Heart right ventricle (tissue), 16 donors: ENCODE data around the gene MAN2B1. TPM values are rescaled to one million over a fixed set of nuclear protein-coding genes. Genes with fewer than 3 reads are reported as not detected.
"Not testable (repeated sequence)": the region's sequence is repeated elsewhere in the genome, so short reads cannot be mapped to it uniquely, and the experiment has no call there.

Source experiments
- ATAC-seq, 8 donors: fragments of 200-7000 bp; cut with Tn5 transposase; one replicate each; pipeline ENCODE4 v1.9.1; 2020; ENCODE audit warnings: mild to moderate bottlenecking in 8 of 8, moderate library complexity in 8 of 8, moderate number of reproducible peaks in 1 of 8
- DNase-seq, 2 donors: peaks; one replicate each; pipeline ENCODE4 v3.0.0-alpha.2; 2020
- H3K27ac ChIP-seq, 10 donors: fragments of 200-600 bp; sonication (generic) in 2 of 10; one replicate each; pipeline versions ENCODE4 v1.5.0 to v1.8.0; 2020 to 2022; ENCODE audit warnings: mild to moderate bottlenecking in 3 of 10
- H3K27me3 ChIP-seq, 7 donors: fragments of 200-600 bp; one replicate each; pipeline ENCODE4 v1.8.0; 2021 to 2022; ENCODE audit warnings: mild to moderate bottlenecking in 2 of 7
- H3K36me3 ChIP-seq, 9 donors: fragments of 200-600 bp; sonication (generic) in 1 of 9; one replicate each; pipeline versions ENCODE4 v1.5.0 to v1.8.0; 2020 to 2022; ENCODE audit warnings: mild to moderate bottlenecking in 2 of 9
- H3K4me1 ChIP-seq, 9 donors: fragments of 200-600 bp; sonication (generic) in 1 of 9; one replicate each; pipeline versions ENCODE4 v1.5.0 to v1.8.0; 2020 to 2022; ENCODE audit warnings: mild to moderate bottlenecking in 4 of 9
- H3K4me3 ChIP-seq, 10 donors: fragments of 200-600 bp; sonication (generic) in 2 of 10; one replicate each; pipeline versions ENCODE4 v1.5.0 to v1.8.0; 2020 to 2022; ENCODE audit warnings: mild to moderate bottlenecking in 7 of 10, moderate library complexity in 2 of 10
- H3K9me3 ChIP-seq, 11 donors: fragments of 200-600 bp in 10 of 11; sonication (generic) in 2 of 11; one replicate each; pipeline versions ENCODE4 v1.5.0 to v1.8.0; 2013 to 2022; ENCODE audit warnings: mild to moderate bottlenecking in 2 of 11, control low read depth in 1 of 11, moderate library complexity in 1 of 11
- CTCF ChIP-seq, 9 donors: fragments of 200-600 bp; sonication (generic) in 2 of 9; IDR thresholded peaks; one replicate each; pipeline versions ENCODE4 v1.5.0 to v1.8.0; 2021 to 2022; ENCODE audit warnings: antibody characterized with exemption in 9 of 9, mild to moderate bottlenecking in 5 of 9, moderate library complexity in 1 of 9
- WGBS, 2 donors: extraction: QIAGEN DNeasy Blood & Tissue Kit; methylation state at CpG; one replicate each; pipeline ENCODE4 v1.1.7; 2013; ENCODE audit warnings: inconsistent platforms in 1 of 2; 5-methylcytosine and 5-hydroxymethylcytosine counted together
- intact Hi-C, 10 donors: fragments of 100-400 bp; cut with DNase I; formaldehyde crosslinking; loops; one replicate each; pipeline versions ENCODE4 v1.11.1 to v1.14.2; 2022
- long read RNA-seq, 3 donors: library from polyadenylated mRNA; unstranded; transcript quantifications; one replicate each; pipeline ENCODE4 v2.0.0, GENCODE V29; 2020 to 2021
- polyA plus RNA-seq, 2 donors: library from polyadenylated mRNA; stranded (reverse); fragments of 200-250 nt; gene quantifications; one replicate each; pipeline ENCODE4 v1.2.3, GENCODE V29; 2013
- total RNA-seq, 10 donors: library from RNA; stranded (reverse); fragmentation: NEBNext Ultra II Directional in 3 of 10; extraction: Animal tissue kit (Norgen Biotek cat#: 25700) in 3 of 10; gene quantifications; one replicate each; pipeline versions ENCODE4 v1.2.1 to v1.2.4, GENCODE V29; 2021 to 2023
- donor health status: Arrhythmogenic right ventricular cardiomyopathy.
- donor health status: ischemic (EF 13 %, LVEDD 7.1; RV severe dilation, severe dysfunction).
- donor health status: healthy with polysubstance abuse.
- donor health status: DM: no; HTN: yes; CAD: no.
- donor health status: DM: no; HTN: no; CAD: no.
- donor health status: ischemic (EF 25% LVEDD 6.9; RV normal size, moderate dysfunction).
- donor health status: ischemic (EF 25% LVEDD 5.7; RV mildly dilated, moderate dysfunction).
- donor health status: healthy.
- donor health status: DM: yes; HTN: yes; CAD: no.
- donor health status: Ischemic cardiomyopathy.
- donor health status: ischemic (EF 35%, LVEDD 5.7; RV mildly dilated, moderate dysfunction).
- donor health status: nonischemic (EF 11% LVEDD 7.7; RV severe dilation, severe dysfunction).
- donor health status: DM: yes; HTN: yes; CAD: no.
- donor health status: PGD.
- donor health status: ischemic (EF 29% LVEDD 5.4; RV normal size, mild dysfunction).
- donor health status: nonischemic (EF 23%, LVEDD 6.1; RV moderate dilation, normal function).

Gene MAN2B1
- total RNA-seq (10 to 100 TPM; 14.2 to 89.9 (median 25.5) TPM), polyA plus RNA-seq (10 to 100 TPM; 17.7 to 40.1 TPM)
- long read RNA-seq, donor 1, transcript MAN2B1-203 (24 exons, 3,184 nt), result major isoform, 16 of 45 reads
- long read RNA-seq, donor 1, partial matches to known transcripts, result 22 of 45 reads
- long read RNA-seq, donor 1, other reads (novel, unspliced or antisense), result 7 of 45 reads
- long read RNA-seq, donor 2, transcript MAN2B1-203 (24 exons, 3,184 nt), result major isoform, 16 of 34 reads
- long read RNA-seq, donor 2, partial matches to known transcripts, result 15 of 34 reads
- long read RNA-seq, donor 2, other reads (novel, unspliced or antisense), result 3 of 34 reads
- long read RNA-seq, donor 3, transcript MAN2B1-203 (24 exons, 3,184 nt), result major isoform, 33 of 68 reads
- long read RNA-seq, donor 3, partial matches to known transcripts, result 25 of 68 reads
- long read RNA-seq, donor 3, other reads (novel, unspliced or antisense), result 10 of 68 reads

- Histone ChIP-seq H3K4me3 (peak within 1 kb of the TSS; percentile 65 to 99 (median 89)), H3K27ac (peak within 1 kb of the TSS in 9 of 10 donors; percentile 68 to 91 (median 80)), H3K27me3 (no peaks in the 10 kb centered on the region), H3K4me1 (peaks cover 17 to 51% (median 41%) of the 10 kb centered on the region in 9 donors), H3K36me3 (peaks cover 0 to 50% (median 18%) of the 10 kb centered on the region in 9 donors), H3K9me3 (no peaks in the 10 kb centered on the region)
- 1% methylated on average over 46 of the region's 46 CpGs for WGBS, 2 donors
- TF ChIP-seq CTCF (IDR thresholded peaks at IDR 0.05), result peak in 1 of 9 donors; percentile 4
- DNase-seq, result peak; percentile 76 to 78
- intact Hi-C loops, result loop anchor here in 2 of 10 donors (5.0 kb wide), 1 partner anchor 104 kb away; no protein-coding TSS in a partner anchor
- peak; percentile 83 to 90 (median 88) for ATAC-seq
These were observed at the start of gene MAN2B1, which contains the start of gene WDR83 for GRCh38 chr19:12666265-12667048. TSS of gene MAN2B1 (minus strand) at chr19:12666742. CDS start at chr19:12666701, 41 bp downstream. TSS of gene WDR83 (plus strand) at chr19:12666807. CDS start at chr19:12669791, 2,984 bp downstream.

GRCh38 chr19:12715929-12716328 is 49.4 kb upstream of the MAN2B1 start:
- Histone ChIP-seq H3K27ac (no peak overlapping the region), H3K36me3 (peaks cover 4 to 84% (median 55%) of the 10 kb centered on the region in 9 donors), H3K4me3 (no peak overlapping the region), H3K27me3 (no peaks in the 10 kb centered on the region), H3K4me1 (peaks cover 7 to 25% (median 14%) of the 10 kb centered on the region in 9 donors), H3K9me3 (no peaks in the 10 kb centered on the region)
- no peak for DNase-seq
- intact Hi-C loops, result loop anchor here in 1 of 10 donors (5.0 kb wide), 1 partner anchor 41 kb away; no protein-coding TSS in a partner anchor
- no peak for TF ChIP-seq CTCF (IDR thresholded peaks at IDR 0.05)
- no peak for ATAC-seq
- WGBS, 2 donors, result 94 to 96% methylated on average over 3 of the region's 3 CpGs

- H3K4me1 ChIP-seq, result peaks cover under 1 to 17% (median 6%) of the 10 kb centered on the region in 9 donors
- H3K27me3 ChIP-seq, result no peaks in the 10 kb centered on the region
- no peak overlapping the region for H3K4me3 ChIP-seq
- no peak overlapping the region for H3K27ac ChIP-seq
- DNase-seq (no peak), ATAC-seq (no peak)
- WGBS, 2 donors, result 94% methylated on average over 15 of the region's 15 CpGs
- peaks cover 4 to 92% (median 62%) of the 10 kb centered on the region in 9 donors for H3K36me3 ChIP-seq
- H3K9me3 ChIP-seq, result no peaks in the 10 kb centered on the region
- TF ChIP-seq CTCF (IDR thresholded peaks at IDR 0.05), result no peak
- intact Hi-C loops, result loop anchor here in 1 of 10 donors (5.0 kb wide), 1 partner anchor 42 kb away; no protein-coding TSS in a partner anchor
These were observed 48.6 kb upstream of the MAN2B1 start for GRCh38 chr19:12715102-12715501.

- ATAC-seq, H3K4me1 ChIP-seq, intact Hi-C loops, H3K27me3 ChIP-seq, H3K27ac ChIP-seq, H3K9me3 ChIP-seq, DNase-seq, H3K4me3 ChIP-seq: not testable (repeated sequence)
- peaks cover 4 to 99% (median 71%) of the 10 kb centered on the region in 9 donors for H3K36me3 ChIP-seq
- 95 to 97% methylated on average over 9 of the region's 9 CpGs for WGBS, 2 donors
These were observed 46.8 kb upstream of the MAN2B1 start for GRCh38 chr19:12713304-12713703.
